NCI-H146 treated with DMSO at 0.1 percent for 48 hours (cell line): ENCODE measurements around the gene RASD2.
A peak's percentile ranks its signal among the peaks of the same experiment; 100 is the strongest.
"Not testable (repeated sequence)": the region's sequence is repeated elsewhere in the genome, so short reads cannot be mapped to it uniquely, and the experiment has no call there.

ENCODE experiments used
- DNase-seq: peaks from one replicate; lab custom pipeline; 2025; ENCODE audit not compliant: unreplicated experiment; lab: John Stamatoyannopoulos, UW

RASD2 gene, protein sequence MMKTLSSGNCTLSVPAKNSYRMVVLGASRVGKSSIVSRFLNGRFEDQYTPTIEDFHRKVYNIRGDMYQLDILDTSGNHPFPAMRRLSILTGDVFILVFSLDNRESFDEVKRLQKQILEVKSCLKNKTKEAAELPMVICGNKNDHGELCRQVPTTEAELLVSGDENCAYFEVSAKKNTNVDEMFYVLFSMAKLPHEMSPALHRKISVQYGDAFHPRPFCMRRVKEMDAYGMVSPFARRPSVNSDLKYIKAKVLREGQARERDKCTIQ

DNA sequence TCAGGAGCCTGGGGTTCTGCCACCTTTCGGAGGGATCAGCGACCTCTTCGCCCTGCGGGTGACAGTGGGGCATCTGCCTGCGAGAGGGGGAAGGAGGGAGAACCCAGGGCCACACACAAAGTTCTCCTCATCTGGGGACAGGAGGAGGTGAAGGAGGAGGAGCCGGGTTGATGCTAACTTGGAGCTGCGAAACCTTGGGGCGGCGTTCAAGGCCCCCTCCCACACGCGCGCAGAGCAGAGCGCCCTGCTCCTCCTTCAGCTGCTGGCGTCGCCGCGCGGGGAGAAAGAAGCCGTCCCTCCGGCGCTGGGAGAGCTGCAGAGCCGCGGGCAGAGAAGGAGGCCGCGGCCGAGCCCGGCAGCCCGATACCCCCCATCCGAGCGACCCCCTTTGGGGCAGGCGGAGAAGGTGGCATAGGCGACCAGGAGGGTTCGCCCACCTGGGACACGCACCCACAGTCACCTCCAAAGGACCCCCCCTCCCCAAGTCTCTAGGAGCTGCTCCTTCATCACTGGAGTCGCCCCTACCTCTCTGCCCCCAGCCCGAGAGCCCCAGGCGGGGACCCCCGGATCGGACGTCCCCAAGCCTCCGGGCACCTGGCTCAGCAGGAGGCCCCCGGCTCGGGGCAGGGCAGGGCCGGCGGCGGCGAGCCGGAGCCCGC, at the start of gene RASD2:
Gene RASD2 (plus strand): TSS at position 237 of the 659 bp plus-strand sequence. CDS start 5,979 bp downstream, outside the sequence.
- DNase-seq, result peak; percentile 60

DNA sequence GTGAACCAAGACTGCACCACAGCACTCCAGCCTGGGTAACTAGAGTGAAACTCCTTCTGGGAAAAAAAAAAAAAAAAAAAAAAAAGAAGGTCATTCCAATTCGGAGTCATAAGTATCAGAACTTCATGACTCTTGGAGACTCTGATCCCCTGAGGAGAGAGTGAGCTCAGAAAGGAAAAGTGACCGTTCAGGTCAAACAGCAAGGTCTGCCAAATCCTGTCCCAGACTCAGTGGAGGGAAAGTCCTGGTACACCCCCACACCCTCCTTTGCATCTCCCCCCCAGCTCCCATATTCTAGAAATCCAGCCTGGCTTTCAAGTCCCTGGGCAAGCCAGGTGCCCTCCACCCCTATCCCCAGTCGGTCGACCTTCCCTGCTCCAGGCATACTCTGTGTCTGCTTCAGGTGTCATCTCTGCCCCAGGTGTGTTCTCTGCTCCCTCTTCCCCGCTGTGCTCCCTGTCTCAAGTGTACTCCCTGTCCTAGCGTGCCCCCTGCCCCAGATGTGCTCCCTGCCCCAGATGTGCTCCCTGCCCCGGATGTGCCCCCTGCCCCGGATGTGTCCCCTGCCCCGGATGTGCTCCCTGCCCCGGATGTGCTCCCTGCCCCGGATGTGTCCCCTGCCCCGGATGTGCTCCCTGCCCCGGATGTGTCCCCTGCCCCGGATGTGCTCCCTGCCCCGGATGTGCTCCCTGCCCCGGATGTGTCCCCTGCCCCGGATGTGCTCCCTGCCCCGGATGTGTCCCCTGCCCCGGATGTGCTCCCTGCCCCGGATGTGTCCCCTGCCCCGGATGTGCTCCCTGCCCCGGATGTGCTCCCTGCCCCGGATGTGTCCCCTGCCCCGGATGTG, 49.3 kb upstream of the RASD2 start:
- DNase-seq, result not testable (repeated sequence)

DNA sequence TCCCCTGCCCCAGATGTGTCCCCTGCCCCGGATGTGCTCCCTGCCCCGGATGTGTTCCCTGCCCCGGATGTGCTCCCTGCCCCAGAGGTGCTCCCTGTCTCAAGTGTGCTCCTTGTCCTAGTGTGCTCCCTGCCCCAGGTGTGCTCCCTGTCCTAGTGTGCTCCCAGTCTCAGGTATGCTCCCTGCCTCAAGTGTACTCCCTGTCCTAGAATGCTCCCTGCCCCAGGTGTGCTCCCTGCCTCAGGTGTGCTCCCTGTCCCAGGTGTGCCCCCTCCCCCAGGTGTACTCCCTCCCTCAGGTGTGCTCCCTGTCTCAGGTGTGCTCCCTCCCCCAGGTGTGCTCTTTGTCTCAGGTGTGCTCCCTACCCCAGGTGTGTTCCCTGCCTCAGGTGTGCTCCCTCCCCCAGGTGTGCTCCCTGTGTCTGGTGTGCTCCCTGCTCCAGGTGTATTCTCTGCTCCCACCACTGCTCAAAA, 48.7 kb upstream of the RASD2 start:
- no peak for DNase-seq

DNA sequence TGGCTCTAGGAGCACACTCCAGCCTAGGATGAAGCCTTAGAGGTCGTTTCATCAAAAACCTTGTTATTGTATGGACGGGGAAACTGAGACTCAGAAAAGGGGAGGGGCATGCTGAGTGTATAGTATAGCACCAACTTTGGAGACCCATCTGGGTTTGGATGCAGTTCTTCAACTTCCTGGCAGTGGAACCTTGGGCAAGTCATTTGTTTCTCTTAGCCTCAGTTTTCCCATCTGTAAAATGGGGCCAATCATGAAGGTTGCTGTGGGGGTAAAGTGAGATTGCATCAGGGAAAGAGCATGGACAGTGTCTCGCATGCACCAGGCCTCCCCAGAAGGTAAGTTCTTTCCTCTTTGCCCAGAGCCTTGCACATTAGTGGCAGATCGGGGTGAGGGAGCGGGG, 47.6 kb upstream of the RASD2 start:
- no peak for DNase-seq

DNA sequence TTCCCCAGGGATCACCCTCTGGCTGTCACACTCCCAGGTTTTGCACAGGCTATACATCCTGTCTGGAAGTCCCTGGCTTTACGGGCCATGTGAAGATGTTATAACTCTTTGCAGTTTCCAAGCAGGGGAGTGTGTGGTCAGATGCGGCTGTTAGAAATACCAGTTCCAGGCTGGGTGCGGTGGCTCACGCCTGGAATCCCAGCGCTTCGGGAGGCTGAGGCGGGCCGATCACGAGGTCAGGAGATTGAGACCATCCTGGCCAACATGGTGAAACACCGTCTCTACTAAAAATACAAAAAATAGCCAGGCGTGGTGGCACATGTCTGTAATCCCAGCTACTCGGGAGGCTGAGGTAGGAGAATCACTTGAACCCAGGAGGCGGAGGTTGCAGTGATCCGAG, 44.9 kb upstream of the RASD2 start:
- DNase-seq, result not testable (repeated sequence)

DNA sequence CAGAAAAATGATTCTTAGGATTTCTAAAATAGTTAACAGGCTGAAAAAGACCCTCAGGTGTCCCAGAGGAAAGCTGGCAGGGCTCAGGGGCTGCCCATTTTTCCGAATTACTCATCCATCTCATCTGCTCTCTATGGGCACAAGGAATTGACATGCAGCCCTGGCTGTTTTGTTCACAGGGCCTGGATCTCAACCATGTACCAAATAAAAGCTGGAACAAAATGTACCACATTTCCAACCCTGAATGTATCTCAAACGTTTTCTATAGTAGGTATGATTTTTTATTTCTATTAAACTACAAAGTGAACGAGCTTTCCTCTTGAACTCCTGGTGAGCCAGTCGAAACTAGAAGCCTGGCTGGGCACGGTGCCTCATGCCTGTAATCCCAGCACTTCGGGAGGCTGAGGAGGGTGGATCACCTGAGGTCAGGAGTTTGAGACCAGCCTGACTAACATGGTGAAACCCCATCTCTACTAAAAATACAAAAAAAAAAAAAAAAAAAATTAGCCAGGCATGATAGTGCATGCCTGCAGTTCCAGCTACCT, 43.8 kb upstream of the RASD2 start:
- DNase-seq, result no peak

DNA sequence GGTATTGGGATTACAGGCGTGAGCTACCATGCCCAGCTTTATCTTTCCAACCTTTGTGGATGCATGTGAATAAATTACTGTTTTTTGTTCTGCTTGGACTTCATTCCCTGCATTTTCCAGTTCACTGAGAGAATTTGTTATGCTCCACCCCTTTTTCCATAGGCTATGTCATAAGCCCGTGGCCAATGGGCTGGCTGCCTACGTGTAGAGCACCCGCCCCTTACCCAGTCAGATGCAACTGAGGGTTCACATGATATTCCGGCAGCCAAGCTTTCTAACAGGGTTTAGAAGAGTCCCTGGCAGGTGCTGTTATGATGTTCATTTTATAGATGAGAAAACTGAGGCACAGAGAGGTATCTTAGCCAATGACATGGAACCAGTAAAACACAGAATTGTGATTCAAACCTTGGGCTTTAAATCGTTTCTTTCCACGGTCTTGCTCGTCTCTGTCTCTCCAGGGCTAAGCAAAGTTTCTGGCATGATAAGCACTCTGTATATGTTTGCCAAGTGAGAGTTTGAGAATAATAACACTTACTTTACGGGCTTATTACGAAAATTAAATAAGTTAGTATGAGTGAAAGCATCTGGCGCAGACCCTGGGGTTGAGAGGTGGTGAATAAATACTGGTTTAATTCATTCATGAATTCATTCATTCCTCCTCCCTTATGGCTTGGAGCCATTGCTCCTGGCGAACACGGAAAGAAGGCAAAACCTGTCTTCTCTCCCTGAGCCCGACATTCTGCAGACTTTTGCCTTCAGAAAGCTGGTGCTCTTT, 42.4 kb upstream of the RASD2 start:
- DNase-seq, result no peak

DNA sequence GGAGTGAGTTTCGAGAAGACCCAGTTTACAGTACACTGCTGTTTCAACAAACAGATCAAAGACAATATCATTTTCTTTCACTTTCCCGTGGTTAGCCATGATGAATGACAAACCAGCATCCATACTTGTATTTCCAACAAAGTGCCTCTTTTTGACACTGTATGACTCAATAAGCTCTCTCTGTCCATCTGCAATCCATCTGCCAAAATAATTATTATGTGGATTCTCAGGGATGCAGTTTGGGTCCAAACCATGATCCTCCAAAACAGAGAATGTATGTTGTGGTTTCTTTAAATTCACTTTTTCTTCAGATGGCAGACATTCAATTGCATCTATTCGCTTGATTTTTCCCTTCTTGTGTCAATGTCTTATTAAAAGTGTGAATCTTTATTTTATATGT, 37.8 kb upstream of the RASD2 start:
- no peak for DNase-seq

DNA sequence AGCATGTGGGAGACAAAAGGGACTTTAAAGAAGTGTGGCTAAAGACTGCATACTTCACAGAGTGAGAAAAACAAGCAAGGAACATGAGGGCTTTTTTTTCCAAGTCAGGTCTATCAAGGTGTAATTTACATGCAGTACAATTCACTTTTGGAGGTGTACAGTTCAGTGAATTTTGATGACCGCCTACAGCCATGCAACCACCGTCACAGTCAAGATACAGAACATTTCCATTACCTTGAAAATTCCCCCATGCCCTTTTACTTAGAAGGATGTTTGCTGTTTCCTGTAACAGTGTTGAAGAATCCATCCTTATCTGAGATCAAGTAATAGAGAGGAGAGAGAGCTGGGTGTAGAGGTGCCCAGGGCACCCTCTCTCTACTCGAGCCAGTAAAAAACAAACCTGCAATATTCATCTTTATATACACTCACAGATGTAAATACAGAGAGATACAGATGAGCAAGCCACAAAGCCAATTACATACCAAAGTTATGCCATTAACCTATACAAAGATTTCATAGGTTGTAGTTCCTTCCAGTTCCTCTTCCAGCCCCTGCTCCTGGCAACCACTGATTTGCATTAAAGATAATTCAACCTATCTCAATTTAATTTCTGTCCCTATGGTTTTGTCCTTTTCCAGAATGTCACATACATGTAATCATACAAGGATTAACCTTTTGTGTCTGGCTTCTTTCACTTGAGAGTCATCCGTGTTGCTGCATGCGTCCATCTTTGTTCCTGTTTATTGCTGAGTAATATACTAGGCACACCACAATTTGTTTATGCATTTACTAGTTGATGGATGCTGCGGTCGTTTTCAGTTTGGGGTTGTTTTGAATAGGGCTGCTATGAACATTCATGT, 35.0 kb upstream of the RASD2 start:
- no peak for DNase-seq

DNA sequence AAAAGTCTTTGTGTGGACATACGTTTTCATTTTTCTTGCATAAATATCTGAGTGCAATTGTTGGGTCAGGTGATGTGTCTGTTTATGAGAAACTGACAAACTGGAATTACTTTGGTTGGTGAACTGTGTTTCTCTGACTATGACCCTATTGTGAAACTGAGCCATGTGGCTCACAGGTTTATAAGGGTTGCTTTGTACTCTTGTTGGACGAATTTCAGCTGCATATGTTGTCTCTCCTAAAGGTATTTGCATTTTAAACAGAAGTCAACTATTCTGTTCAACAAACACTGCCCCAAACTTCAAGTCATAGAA, 34.4 kb upstream of the RASD2 start:
- no peak for DNase-seq

DNA sequence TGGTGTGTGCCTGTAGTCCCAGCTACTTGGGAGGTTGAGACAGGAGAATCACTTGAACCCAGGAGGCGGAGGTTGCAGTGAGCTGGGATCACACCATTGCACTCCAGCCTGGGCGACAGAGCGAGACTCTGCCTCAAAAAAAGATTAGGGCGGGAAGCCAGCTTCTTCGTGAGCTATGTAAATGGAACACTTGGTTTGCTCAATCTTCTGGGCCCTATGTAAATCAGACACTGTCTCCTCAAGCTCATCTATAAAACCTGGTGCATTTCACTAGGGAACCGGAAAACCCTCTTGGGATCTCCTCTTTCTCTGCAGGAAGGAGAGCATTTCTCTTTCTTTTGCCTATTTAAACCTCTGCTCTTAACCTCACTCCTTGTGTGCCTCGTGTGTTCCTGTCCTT, 32.8 kb upstream of the RASD2 start:
- not testable (repeated sequence) for DNase-seq

DNA sequence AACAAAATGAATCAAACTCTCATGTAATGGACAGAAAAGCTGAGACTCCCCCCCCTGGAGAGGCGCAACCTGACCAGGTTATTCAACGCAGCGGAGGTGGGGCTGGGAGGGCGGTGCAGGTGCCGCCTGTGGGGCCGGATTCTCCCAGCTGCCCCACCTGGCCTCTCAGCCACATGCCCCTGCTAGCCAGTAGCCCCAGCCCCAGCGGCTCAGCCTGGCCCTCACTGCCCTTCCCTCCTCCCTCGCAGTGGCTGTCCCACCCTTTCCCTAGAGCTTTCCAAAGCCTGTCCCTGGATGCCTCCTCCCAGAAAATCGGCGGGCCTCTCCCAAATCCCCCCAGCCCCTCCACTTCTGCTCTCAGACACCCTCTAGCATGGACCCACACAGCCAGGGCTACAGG, 31.2 kb upstream of the RASD2 start:
- DNase-seq, result no peak

DNA sequence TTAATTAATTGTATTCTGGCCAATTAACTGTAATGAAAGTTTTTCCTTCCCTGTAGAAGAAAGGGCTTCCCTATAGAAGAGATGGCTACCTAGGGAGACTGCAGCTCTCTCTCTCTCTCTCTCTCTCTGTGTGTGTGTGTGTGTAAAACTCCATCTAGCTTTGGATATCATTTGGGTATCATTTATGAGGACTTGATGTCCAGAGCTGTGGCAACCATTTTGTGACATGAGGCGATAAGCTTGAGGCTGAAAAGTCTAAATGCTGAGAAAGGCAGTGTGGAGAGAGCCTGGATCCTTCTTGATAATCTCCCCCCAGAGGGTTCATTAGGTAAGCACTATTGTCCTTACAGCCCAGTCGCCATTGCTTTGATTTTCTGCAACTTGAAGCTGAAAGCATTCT, 30.7 kb upstream of the RASD2 start:
- no peak for DNase-seq

DNA sequence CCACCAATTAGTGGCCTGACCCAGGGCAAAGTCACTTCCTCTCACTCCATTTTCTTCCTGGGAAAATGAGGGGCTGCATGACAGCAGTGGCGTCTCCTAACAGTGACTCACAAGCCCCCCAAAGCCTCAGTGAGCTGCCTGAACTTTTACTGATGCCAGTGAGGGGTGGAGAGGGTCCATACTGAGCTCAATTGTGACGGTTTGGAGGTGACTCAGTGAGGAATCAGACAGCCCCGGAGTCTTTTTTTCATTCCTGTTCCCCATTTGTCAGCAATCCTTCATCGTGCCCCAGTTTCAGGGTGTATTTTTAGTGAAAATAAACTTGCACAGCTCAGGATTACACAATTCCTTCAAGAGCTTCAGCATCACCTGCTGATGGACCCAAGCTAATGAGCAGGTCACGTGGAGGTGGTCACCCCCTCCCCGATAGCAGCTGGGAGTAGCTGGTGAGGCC, 30.1 kb upstream of the RASD2 start:
- no peak for DNase-seq

DNA sequence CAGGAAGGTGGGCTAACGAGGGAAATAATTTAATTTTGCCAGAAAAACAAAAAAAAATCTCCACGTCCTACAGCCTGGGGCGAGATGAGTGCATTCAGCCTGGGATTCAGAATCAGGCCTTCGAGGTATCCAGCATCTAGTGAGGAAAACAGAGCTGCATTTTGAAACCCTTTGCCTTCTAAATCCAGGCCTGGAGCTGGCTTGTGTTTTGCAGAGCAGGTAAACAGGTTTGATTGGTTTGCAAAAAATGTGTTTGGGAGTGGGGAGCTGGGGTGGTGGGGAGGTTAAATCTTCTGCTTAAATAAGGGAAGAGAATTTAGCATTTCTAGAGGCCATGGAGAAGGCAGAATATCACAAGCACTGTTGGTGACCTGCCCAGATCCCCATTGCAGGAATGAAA, 29.7 kb upstream of the RASD2 start:
- DNase-seq, result no peak

DNA sequence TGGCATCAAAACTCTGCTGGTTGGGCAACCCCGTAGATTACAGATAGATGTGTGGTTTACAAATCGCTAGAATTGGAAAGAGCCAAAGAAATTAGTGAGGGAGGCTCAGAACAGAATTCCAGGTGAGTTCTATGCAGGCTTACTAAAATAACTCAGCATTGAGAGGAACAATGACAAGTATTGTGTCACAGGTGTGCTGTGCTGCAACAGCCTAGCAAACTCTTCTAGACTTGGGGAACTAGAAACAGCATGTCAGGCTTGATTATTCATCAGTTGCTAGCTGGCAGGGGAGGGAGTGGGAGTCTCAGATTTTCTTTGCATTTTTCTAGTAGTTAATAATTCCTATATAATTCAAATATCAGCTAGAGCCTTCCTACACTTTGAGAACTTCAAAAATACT, 26.3 kb upstream of the RASD2 start:
- no peak for DNase-seq

DNA sequence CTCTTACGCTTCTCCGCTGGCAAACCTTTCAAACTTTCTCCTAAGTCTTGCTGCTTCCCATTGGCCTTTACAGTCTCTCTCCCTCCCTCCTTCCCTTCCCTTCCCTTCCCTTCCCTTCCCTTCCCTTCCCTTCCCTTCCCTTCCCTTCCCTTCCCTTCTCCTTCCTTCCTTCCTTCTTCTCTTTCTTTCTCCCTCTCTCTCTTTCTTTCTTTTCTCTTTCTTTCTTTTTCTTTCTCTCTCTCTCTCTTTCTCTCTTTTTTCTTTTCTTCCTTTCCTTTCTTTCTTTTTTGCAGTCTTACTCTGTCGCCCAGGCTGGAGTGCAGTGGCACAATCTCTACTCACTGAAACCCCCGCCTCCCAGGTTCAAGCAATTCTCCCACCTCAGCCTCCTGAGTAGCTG, 24.7 kb upstream of the RASD2 start:
- DNase-seq, result not testable (repeated sequence)

DNA sequence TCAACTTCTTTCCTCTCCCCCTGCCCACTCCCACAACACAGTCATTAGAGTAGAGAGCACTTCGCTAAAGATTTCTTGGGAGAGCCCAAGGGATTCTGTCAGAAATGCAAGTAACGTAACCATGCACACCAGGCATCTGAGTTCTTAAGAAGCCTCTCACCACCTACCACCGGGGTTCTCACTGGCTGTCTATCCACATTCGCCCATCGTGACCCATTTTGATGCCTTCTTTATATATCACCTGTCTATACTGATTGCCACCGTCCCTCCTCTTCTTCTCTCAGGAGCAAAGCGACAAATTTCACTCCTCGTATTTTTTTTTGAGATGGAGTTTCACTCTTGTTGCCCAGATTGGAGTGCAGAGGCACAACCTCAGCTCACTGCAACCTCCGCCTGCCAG, 23.9 kb upstream of the RASD2 start:
- DNase-seq, result no peak

DNA sequence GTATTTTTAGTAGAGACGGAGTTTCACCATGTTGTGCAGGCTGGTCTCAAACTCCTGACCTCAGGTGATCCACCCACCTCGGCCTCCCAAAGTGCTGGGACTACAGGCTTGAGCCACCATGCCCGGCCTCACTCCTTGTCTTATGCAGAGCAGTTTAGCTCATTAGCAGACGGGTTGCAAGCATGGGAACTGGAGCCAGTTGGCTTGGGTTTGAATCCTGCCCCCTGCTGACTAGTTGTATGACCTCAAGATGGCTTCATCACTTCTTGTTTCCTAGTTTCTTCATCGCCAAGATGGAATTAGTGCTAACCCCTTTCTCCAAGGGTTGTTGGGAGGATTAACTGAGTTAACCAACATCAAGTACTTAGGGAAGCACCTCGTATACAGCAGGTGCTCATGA, 23.4 kb upstream of the RASD2 start:
- DNase-seq, result no peak
